Activated CD8-positive, alpha-beta T cell treated with anti-CD3 and anti-CD28 coated beads for 36 hours (primary cell): ENCODE data around the gene SIM1. TPM values are rescaled to one million over a fixed set of nuclear protein-coding genes. Genes with fewer than 3 reads are reported as not detected.

Source experiments
- ATAC-seq: fragments of 200-7000 bp; cut with Tn5 transposase; one replicate; pipeline ENCODE4 v1.10.0; 2021; ENCODE audit warnings: mild to moderate bottlenecking, moderate library complexity
- CTCF ChIA-PET: fragments of 350-600 bp; sonication (Branson Sonifier 250); formaldehyde crosslinking; loops from one replicate; lab custom pipeline; 2021; ENCODE audit warnings: antibody characterized with exemption; lab: Charles Lee
- POLR2A ChIA-PET: fragments of 350-600 bp; sonication (Branson Sonifier 250); formaldehyde crosslinking; loops from one replicate; lab custom pipeline; 2021; ENCODE audit warnings: antibody characterized with exemption; lab: Charles Lee
- DNase-seq: peaks from one replicate; pipeline ENCODE4 v3.0.0-alpha.2; 2020
- H3K27ac Mint-ChIP-seq: one replicate; pipeline ENCODE4 v1.8.0; 2021; ENCODE audit warnings: mild to moderate bottlenecking, mixed read lengths
- H3K27me3 Mint-ChIP-seq: one replicate; pipeline ENCODE4 v1.8.0; 2021; ENCODE audit warnings: mixed read lengths
- H3K36me3 Mint-ChIP-seq: one replicate; pipeline ENCODE4 v1.8.0; 2021; ENCODE audit warnings: low read depth, mixed read lengths
- H3K4me1 Mint-ChIP-seq: one replicate; pipeline ENCODE4 v1.8.0; 2021; ENCODE audit warnings: low read depth, mixed read lengths
- H3K4me3 Mint-ChIP-seq: one replicate; pipeline ENCODE4 v1.8.0; 2021; ENCODE audit warnings: mild to moderate bottlenecking, moderate library complexity, mixed read lengths
- H3K9me3 Mint-ChIP-seq: one replicate; pipeline ENCODE4 v1.8.0; 2021; ENCODE audit warnings: mixed read lengths
- CTCF ChIP-seq: fragments of 200-600 bp; IDR thresholded peaks from one replicate; pipeline ENCODE4 v1.8.0; 2022; ENCODE audit warnings: antibody characterized with exemption, mild to moderate bottlenecking
- intact Hi-C: fragments of 100-400 bp; cut with micrococcal nuclease; formaldehyde crosslinking; loops from one replicate; pipeline ENCODE4 v1.10.0; 2022
- total RNA-seq, 2 experiments: library from RNA; stranded (reverse); gene quantifications; one replicate each; pipeline ENCODE4 v1.2.3, GENCODE V29; 2021

The SIM1 gene
- total RNA-seq, 2 experiments from 2014 or later: not detected

GRCh38 chr6:100440935-100441334 is 23.8 kb downstream of the SIM1 start:
- TF ChIP-seq CTCF: no peak
- H3K27me3 Mint-ChIP-seq: peaks cover 23% of the 10 kb centered on the region
- intact Hi-C loops: no loop called here

GRCh38 chr6:100435299-100435698 is 29.4 kb downstream of the SIM1 start:
- no peak overlapping the region for H3K4me3 Mint-ChIP-seq
- DNase-seq (no peak), ATAC-seq (no peak)
- H3K9me3 Mint-ChIP-seq: no peaks in the 10 kb centered on the region
- intact Hi-C loops: no loop called here
- H3K36me3 Mint-ChIP-seq: no peaks in the 10 kb centered on the region
- no peaks in the 10 kb centered on the region for H3K4me1 Mint-ChIP-seq
- ChIA-PET POLR2A (no interaction called here), CTCF (interaction anchor here (1.6 kb wide), 1 partner anchor 9 kb away, joined by 3 read pairs; no protein-coding TSS in a partner anchor)
- TF ChIP-seq CTCF: no peak
- no peak overlapping the region for H3K27ac Mint-ChIP-seq
- H3K27me3 Mint-ChIP-seq: peaks cover 16% of the 10 kb centered on the region

More at GRCh38 chr6:100440935-100441334, 23.8 kb downstream of the SIM1 start:
- no peak overlapping the region for H3K4me3 Mint-ChIP-seq
- ChIA-PET CTCF (interaction anchor here (1.2 kb wide), 1 partner anchor 16 kb away, joined by 3 read pairs; no protein-coding TSS in a partner anchor), POLR2A (no interaction called here)
- H3K27ac Mint-ChIP-seq: no peak overlapping the region
- H3K36me3 Mint-ChIP-seq: no peaks in the 10 kb centered on the region
- ATAC-seq: no peak
- no peaks in the 10 kb centered on the region for H3K9me3 Mint-ChIP-seq
- no peak for DNase-seq
- H3K4me1 Mint-ChIP-seq: no peaks in the 10 kb centered on the region

- H3K4me3 Mint-ChIP-seq: no peak overlapping the region
- no peak for DNase-seq
- H3K36me3 Mint-ChIP-seq: no peaks in the 10 kb centered on the region
- H3K27me3 Mint-ChIP-seq: peaks cover 16% of the 10 kb centered on the region
- H3K9me3 Mint-ChIP-seq: no peaks in the 10 kb centered on the region
- CTCF ChIA-PET: interaction anchor here (1.6 kb wide), 1 partner anchor 11 kb away, joined by 3 read pairs; no protein-coding TSS in a partner anchor
- H3K27ac Mint-ChIP-seq: no peak overlapping the region
- no peaks in the 10 kb centered on the region for H3K4me1 Mint-ChIP-seq
- ATAC-seq: no peak
- intact Hi-C loops: no loop called here
- TF ChIP-seq CTCF: no peak
- POLR2A ChIA-PET: no interaction called here
Observed at GRCh38 chr6:100433726-100434435, 30.8 kb downstream of the SIM1 start.

GRCh38 chr6:100432136-100432535 is 32.6 kb downstream of the SIM1 start:
- Mint-ChIP-seq H3K27ac (no peak overlapping the region), H3K9me3 (no peaks in the 10 kb centered on the region), H3K4me1 (no peaks in the 10 kb centered on the region), H3K27me3 (peaks cover 13% of the 10 kb centered on the region), H3K36me3 (no peaks in the 10 kb centered on the region), H3K4me3 (no peak overlapping the region)
- intact Hi-C loops: no loop called here
- no peak for TF ChIP-seq CTCF
- DNase-seq (no peak), ATAC-seq (no peak)
- ChIA-PET POLR2A (no interaction called here), CTCF (no interaction called here)

- ChIA-PET POLR2A (no interaction called here), CTCF (no interaction called here)
- intact Hi-C loops: no loop called here
- no peak overlapping the region for H3K27ac Mint-ChIP-seq
- H3K27me3 Mint-ChIP-seq: peaks cover 15% of the 10 kb centered on the region
- no peaks in the 10 kb centered on the region for H3K9me3 Mint-ChIP-seq
- ATAC-seq: no peak
- DNase-seq: no peak
- H3K4me3 Mint-ChIP-seq: no peak overlapping the region
- no peak for TF ChIP-seq CTCF
- no peaks in the 10 kb centered on the region for H3K36me3 Mint-ChIP-seq
- H3K4me1 Mint-ChIP-seq: no peaks in the 10 kb centered on the region
Observed at GRCh38 chr6:100430962-100431361, 33.8 kb downstream of the SIM1 start.
